Loucy (cell line): Measurements from ENCODE around the gene AGPAT1.

Experiments used
- H2AFZ ChIP-seq: fragments of 200-600 bp; sonication (generic); 2 replicates; pipeline ENCODE4 v1.6.0; 2016; ENCODE audit warnings: antibody characterized with exemption, mild to moderate bottlenecking, low read length, moderate library complexity
- H3F3A ChIP-seq: fragments of 200-600 bp; 2 replicates; pipeline ENCODE4 v1.6.0; 2016; ENCODE audit warnings: antibody characterized with exemption, low read depth, mild to moderate bottlenecking
- H3K27me3 ChIP-seq: fragments of 200-600 bp; sonication (generic); 2 replicates; pipeline ENCODE4 v1.6.1; 2014; ENCODE audit warnings: low read length, mild to moderate bottlenecking; ENCODE audit not compliant: insufficient read depth, poor library complexity, severe bottlenecking
- H3K36me3 ChIP-seq: fragments of 200-600 bp; sonication (generic); 2 replicates; pipeline ENCODE4 v1.6.1; 2016; ENCODE audit warnings: low read length; ENCODE audit not compliant: insufficient read depth
- H3K4me1 ChIP-seq: fragments of 200-600 bp; sonication (generic); 2 replicates; pipeline ENCODE4 v1.5.1; 2014; ENCODE audit warnings: low read length, mild to moderate bottlenecking; ENCODE audit not compliant: insufficient read depth, poor library complexity, severe bottlenecking
- H3K4me2 ChIP-seq: fragments of 200-600 bp; sonication (generic); 2 replicates; pipeline ENCODE4 v1.6.0; 2014; ENCODE audit warnings: antibody characterized with exemption, low read length, low read depth, mild to moderate bottlenecking; ENCODE audit not compliant: poor library complexity, severe bottlenecking
- H3K4me3 ChIP-seq: fragments of 200-600 bp; sonication (generic); 2 replicates; pipeline ENCODE4 v1.5.1; 2014; ENCODE audit warnings: low read length, mild to moderate bottlenecking, mixed read lengths; ENCODE audit not compliant: poor library complexity, severe bottlenecking
- H3K79me2 ChIP-seq: fragments of 200-600 bp; sonication (generic); 2 replicates; pipeline ENCODE4 v1.6.1; 2014; ENCODE audit warnings: low read length; ENCODE audit not compliant: insufficient read depth
- H3K9ac ChIP-seq: fragments of 200-600 bp; sonication (generic); 2 replicates; pipeline ENCODE4 v1.6.0; 2014; ENCODE audit warnings: mild to moderate bottlenecking, low read depth, low read length, moderate library complexity; ENCODE audit not compliant: poor library complexity, severe bottlenecking
- H3K9me2 ChIP-seq: fragments of 200-600 bp; sonication (generic); replicated peaks from 2 replicates; pipeline ENCODE4 v1.6.1; 2016; ENCODE audit warnings: low read depth, low read length, mixed read lengths
- H3K9me3 ChIP-seq: fragments of 200-600 bp; sonication (generic); 2 replicates; pipeline ENCODE4 v1.6.1; 2014; ENCODE audit warnings: mild to moderate bottlenecking, antibody characterized with exemption, low read length, low read depth; ENCODE audit not compliant: insufficient read depth
- H4K20me1 ChIP-seq: fragments of 200-600 bp; sonication (generic); 2 replicates; pipeline ENCODE4 v1.6.0; 2014; ENCODE audit warnings: antibody characterized with exemption, low read length, mild to moderate bottlenecking; ENCODE audit not compliant: insufficient read depth, poor library complexity, severe bottlenecking
- EZH2phosphoT487 ChIP-seq: fragments of 200-600 bp; IDR thresholded peaks from 2 replicates; pipeline ENCODE4 v1.6.1; 2018; ENCODE audit warnings: antibody characterized with exemption, mild to moderate bottlenecking, moderate library complexity, borderline replicate concordance
- TF ChIP-seq, protein P1 (sequence below): fragments of 200-600 bp; sonication (generic); conservative IDR thresholded peaks from 2 replicates; pipeline ENCODE4 v1.5.1; 2014; ENCODE audit warnings: mild to moderate bottlenecking, antibody characterized with exemption, low read length

The AGPAT1 gene

GRCh38 chr6:32216998-32217397 lies 41.1 kb upstream of the AGPAT1 start:
- H3K4me3 ChIP-seq = no peak overlapping the region
- no peaks in the 10 kb centered on the region for H3K9me2 ChIP-seq
- no peaks in the 10 kb centered on the region for H3K27me3 ChIP-seq
- H3K79me2 ChIP-seq = no peaks in the 10 kb centered on the region
- no peaks in the 10 kb centered on the region for H3K9me3 ChIP-seq
- H3K4me2 ChIP-seq = no peak overlapping the region
- no peak overlapping the region for H3K9ac ChIP-seq
- H3F3A ChIP-seq = no peaks in the 10 kb centered on the region
- H4K20me1 ChIP-seq = no peaks in the 10 kb centered on the region
- H2AFZ ChIP-seq = no peak overlapping the region
- H3K36me3 ChIP-seq = no peaks in the 10 kb centered on the region
- H3K4me1 ChIP-seq = no peaks in the 10 kb centered on the region
- TF ChIP-seq, protein P1, sequence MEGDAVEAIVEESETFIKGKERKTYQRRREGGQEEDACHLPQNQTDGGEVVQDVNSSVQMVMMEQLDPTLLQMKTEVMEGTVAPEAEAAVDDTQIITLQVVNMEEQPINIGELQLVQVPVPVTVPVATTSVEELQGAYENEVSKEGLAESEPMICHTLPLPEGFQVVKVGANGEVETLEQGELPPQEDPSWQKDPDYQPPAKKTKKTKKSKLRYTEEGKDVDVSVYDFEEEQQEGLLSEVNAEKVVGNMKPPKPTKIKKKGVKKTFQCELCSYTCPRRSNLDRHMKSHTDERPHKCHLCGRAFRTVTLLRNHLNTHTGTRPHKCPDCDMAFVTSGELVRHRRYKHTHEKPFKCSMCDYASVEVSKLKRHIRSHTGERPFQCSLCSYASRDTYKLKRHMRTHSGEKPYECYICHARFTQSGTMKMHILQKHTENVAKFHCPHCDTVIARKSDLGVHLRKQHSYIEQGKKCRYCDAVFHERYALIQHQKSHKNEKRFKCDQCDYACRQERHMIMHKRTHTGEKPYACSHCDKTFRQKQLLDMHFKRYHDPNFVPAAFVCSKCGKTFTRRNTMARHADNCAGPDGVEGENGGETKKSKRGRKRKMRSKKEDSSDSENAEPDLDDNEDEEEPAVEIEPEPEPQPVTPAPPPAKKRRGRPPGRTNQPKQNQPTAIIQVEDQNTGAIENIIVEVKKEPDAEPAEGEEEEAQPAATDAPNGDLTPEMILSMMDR = no peak
- no peak for TF ChIP-seq EZH2phosphoT487

GRCh38 chr6:32216285-32216684 lies 40.4 kb upstream of the AGPAT1 start:
- Histone ChIP-seq H3K9me3 (no peaks in the 10 kb centered on the region), H2AFZ (no peak overlapping the region), H3K79me2 (no peaks in the 10 kb centered on the region), H3K9me2 (no peaks in the 10 kb centered on the region), H3K9ac (no peak overlapping the region), H4K20me1 (no peaks in the 10 kb centered on the region), H3K4me1 (no peaks in the 10 kb centered on the region), H3F3A (no peaks in the 10 kb centered on the region), H3K4me3 (no peak overlapping the region), H3K36me3 (no peaks in the 10 kb centered on the region), H3K27me3 (no peaks in the 10 kb centered on the region), H3K4me2 (no peak overlapping the region)
- TF ChIP-seq EZH2phosphoT487 = no peak
- TF ChIP-seq, protein P1 = no peak

GRCh38 chr6:32215617-32216016 lies 39.7 kb upstream of the AGPAT1 start:
- H3K4me1 ChIP-seq = no peaks in the 10 kb centered on the region
- no peaks in the 10 kb centered on the region for H3K36me3 ChIP-seq
- H2AFZ ChIP-seq = no peak overlapping the region
- H3K4me3 ChIP-seq = no peak overlapping the region
- no peak overlapping the region for H3K9ac ChIP-seq
- H4K20me1 ChIP-seq = no peaks in the 10 kb centered on the region
- H3F3A ChIP-seq = no peaks in the 10 kb centered on the region
- TF ChIP-seq, protein P1 = no peak
- TF ChIP-seq EZH2phosphoT487 = no peak
- no peaks in the 10 kb centered on the region for H3K9me2 ChIP-seq
- H3K4me2 ChIP-seq = no peak overlapping the region
- no peaks in the 10 kb centered on the region for H3K79me2 ChIP-seq
- no peaks in the 10 kb centered on the region for H3K9me3 ChIP-seq
- no peaks in the 10 kb centered on the region for H3K27me3 ChIP-seq
